ENCODE measurements around the gene MUC15.

DNA sequence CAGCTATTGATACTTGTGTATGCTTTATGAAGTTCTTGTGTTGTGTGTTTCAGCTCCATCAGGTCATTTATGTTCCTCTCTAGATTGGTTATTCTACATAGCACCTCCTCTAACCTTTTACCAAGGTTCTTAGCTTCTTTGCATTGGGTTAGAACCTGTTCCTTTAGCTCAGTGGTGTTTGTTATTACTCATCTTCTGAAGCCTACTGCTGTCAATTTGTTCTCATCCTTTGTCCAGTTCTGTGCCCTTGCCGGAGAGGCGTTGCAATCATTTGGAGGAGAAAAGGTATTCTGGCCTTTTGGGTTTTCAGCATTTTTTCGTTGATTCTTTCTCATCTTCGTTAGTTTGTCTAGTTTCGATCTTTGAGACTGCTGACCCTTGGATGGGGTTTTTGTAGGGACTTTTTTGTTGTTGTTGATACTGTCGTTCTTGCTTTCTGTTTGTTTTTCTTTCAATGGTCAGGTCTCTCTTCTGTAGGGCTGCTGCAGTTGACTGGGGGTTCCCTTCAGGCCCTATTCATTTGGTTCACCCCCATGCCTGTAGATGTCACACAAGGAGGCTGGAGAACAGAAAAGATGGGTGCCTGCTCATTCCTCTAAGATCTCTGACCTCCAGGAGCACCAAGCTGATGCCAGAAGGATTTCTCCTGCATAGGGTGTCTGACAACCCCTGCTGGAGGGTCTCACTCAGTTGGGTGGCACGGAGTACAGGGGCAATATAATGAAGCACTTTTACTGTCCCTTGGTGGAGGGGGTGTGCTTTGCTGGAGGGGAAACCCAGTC lies 35.9 kb upstream of the MUC15 start:
- no peak for TF ChIP-seq EZH2 (IDR thresholded peaks at IDR 0.05)
- TF ChIP-seq POLR2AphosphoS5 (IDR thresholded peaks at IDR 0.05; ENCODE audit: borderline replicate concordance, low read depth, low read length): no peak
- TF ChIP-seq FOXP2 (optimal IDR thresholded peaks at IDR 0.05; ENCODE audit: control extremely low read depth, extremely low read length, insufficient read depth): no peak

Data from SK-N-MC (cell line).